T-cell (primary cell): ENCODE measurements around the gene GPR156. TPM values are rescaled to one million over a fixed set of nuclear protein-coding genes. Genes with fewer than 3 reads are reported as not detected.

Experiments
- ATAC-seq, 4 experiments: fragments of 200-7000 bp in 3 of 4; fragments of 150-1000 bp in 1 of 4; cut with Tn5 transposase; replicated peaks in 1 of 4; 1 replicate in 3 of 4; 2 replicates in 1 of 4; pipeline ENCODE4 v1.10.0; 2021; ENCODE audit warnings: moderate library complexity in 3 of 4, mild to moderate bottlenecking in 2 of 4, moderate number of reproducible peaks in 1 of 4
- CTCF ChIA-PET, 2 donors: fragments of 300-600 bp; sonication (Branson Sonifier 250); formaldehyde crosslinking; loops; one replicate each; lab custom pipeline; 2022; ENCODE audit warnings: antibody characterized with exemption in 2 of 2; lab: Charles Lee
- POLR2A ChIA-PET, 2 donors: fragments of 300-600 bp; sonication (Branson Sonifier 250); formaldehyde crosslinking; loops; one replicate each; lab custom pipeline; 2022; ENCODE audit warnings: antibody characterized with exemption in 2 of 2; lab: Charles Lee
- DNase-seq, 35 experiments: peaks; one replicate each; pipeline versions ENCODE4 v3.0.0 to v3.0.0-alpha.2; 2013 to 2023
- H3K27ac ChIP-seq: one replicate; pipeline ENCODE4 v1.5.1; 2013; ENCODE audit warnings: low read length
- H3K27me3 ChIP-seq, 2 experiments: replicated peaks in 1 of 2; 1 replicate in 1 of 2; 2 replicates in 1 of 2; pipeline versions ENCODE4 v1.6.1 to v1.7.0; 2013; ENCODE audit warnings: low read length in 1 of 2, mixed read lengths in 1 of 2; ENCODE audit not compliant: control insufficient read depth in 2 of 2, insufficient read depth in 2 of 2; ENCODE audit errors: extremely low read depth in 1 of 2
- H3K36me3 ChIP-seq, 2 donors: 1 replicate in 1 of 2; 2 replicates in 1 of 2; pipeline versions ENCODE4 v1.6.1 to v1.7.0; 2013; ENCODE audit warnings: low read length in 1 of 2; ENCODE audit not compliant: control insufficient read depth in 2 of 2, insufficient read depth in 1 of 2; ENCODE audit errors: extremely low read depth in 1 of 2
- H3K4me1 ChIP-seq, 2 experiments: 1 replicate in 1 of 2; 2 replicates in 1 of 2; pipeline versions ENCODE4 v1.6.1 to v1.7.0; 2013; ENCODE audit warnings: low read length in 2 of 2, mixed read lengths in 1 of 2; ENCODE audit not compliant: insufficient read depth in 2 of 2, control insufficient read depth in 1 of 2; ENCODE audit errors: extremely low read depth in 1 of 2
- H3K4me3 ChIP-seq, 2 donors: 1 replicate in 1 of 2; 2 replicates in 1 of 2; pipeline versions ENCODE4 v1.5.1 to v1.7.0; 2013; ENCODE audit warnings: mild to moderate bottlenecking in 2 of 2, low read length in 1 of 2, moderate library complexity in 1 of 2; ENCODE audit not compliant: control insufficient read depth in 1 of 2; ENCODE audit errors: extremely low read depth in 1 of 2
- H3K9me3 ChIP-seq: 2 replicates; pipeline ENCODE4 v1.7.0; 2013
- H3K27ac Mint-ChIP-seq, 2 donors: one replicate each; pipeline ENCODE4 v1.8.0; 2020 to 2021; ENCODE audit warnings: mild to moderate bottlenecking in 2 of 2, mixed read lengths in 2 of 2
- H3K27me3 Mint-ChIP-seq, 2 donors: one replicate each; pipeline ENCODE4 v1.8.0; 2021 to 2022; ENCODE audit warnings: mixed read lengths in 2 of 2
- H3K36me3 Mint-ChIP-seq: one replicate; pipeline ENCODE4 v1.8.0; 2021; ENCODE audit warnings: mixed read lengths
- H3K4me1 Mint-ChIP-seq, 3 donors: one replicate each; pipeline ENCODE4 v1.8.0; 2020 to 2022; ENCODE audit warnings: mixed read lengths in 3 of 3, mild to moderate bottlenecking in 1 of 3
- H3K4me3 Mint-ChIP-seq, 3 donors: one replicate each; pipeline ENCODE4 v1.8.0; 2020 to 2022; ENCODE audit warnings: mild to moderate bottlenecking in 3 of 3, mixed read lengths in 3 of 3, moderate library complexity in 3 of 3
- H3K9me3 Mint-ChIP-seq, 3 donors: one replicate each; pipeline ENCODE4 v1.8.0; 2020 to 2022; ENCODE audit warnings: mixed read lengths in 3 of 3
- WGBS: methylation state at CpG from one replicate; pipeline ENCODE4 v1.1.5; 2013; ENCODE audit warnings: missing lambda C conversion rate; ENCODE audit not compliant: insufficient coverage; 5-methylcytosine and 5-hydroxymethylcytosine counted together
- total RNA-seq, 35 experiments: library from RNA in 6 of 35; stranded (reverse) in 6 of 35; fragments of 120-200 nt in 1 of 35; gene quantifications; one replicate each; pipeline versions ENCODE4 v1.2.1 to v1.2.4 and lab custom pipeline; 2013 to 2026

The GPR156 gene
- total RNA-seq, 5 donors from 2014 or later (not counting 1 experiment from before 2014, with no cell fraction given) = 0.09 to 0.75 (median 0.38) TPM; not detected in 1

- H3K9me3 ChIP-seq = no peaks in the 10 kb centered on the region
- H3K4me3 ChIP-seq = no peak overlapping the region
- POLR2A ChIA-PET = interaction anchor here in 1 of 2 donors (0.7 kb wide), 1 partner anchor 548 kb away, joined by 3 read pairs; no protein-coding TSS in a partner anchor
- peaks cover 15 to 23% of the 10 kb centered on the region in 2 donors for H3K27me3 Mint-ChIP-seq
- H3K27ac Mint-ChIP-seq = no peak overlapping the region
- H3K27me3 ChIP-seq = no peaks in the 10 kb centered on the region
- H3K4me3 Mint-ChIP-seq = no peak overlapping the region
- WGBS = no CpG with 5 or more reads among the region's 1 CpG
- H3K36me3 Mint-ChIP-seq = no peaks in the 10 kb centered on the region
- H3K36me3 ChIP-seq = no peaks in the 10 kb centered on the region
- H3K4me1 Mint-ChIP-seq = no peaks in the 10 kb centered on the region
- H3K4me1 ChIP-seq = no peaks in the 10 kb centered on the region
- H3K27ac ChIP-seq = no peak overlapping the region
- CTCF ChIA-PET = no interaction called here
- no peak for DNase-seq
- no peaks in the 10 kb centered on the region for H3K9me3 Mint-ChIP-seq
- ATAC-seq = no peak
Observed at GRCh38 chr3:120212505-120212904, 72.5 kb downstream of the GPR156 start.

GRCh38 chr3:120209425-120209824, 75.6 kb downstream of the GPR156 start:
- H3K36me3 Mint-ChIP-seq = no peaks in the 10 kb centered on the region
- no peak overlapping the region for H3K4me3 Mint-ChIP-seq
- no peaks in the 10 kb centered on the region for H3K9me3 Mint-ChIP-seq
- ATAC-seq (no peak), DNase-seq (no peak)
- H3K27me3 Mint-ChIP-seq = peaks cover 15 to 23% of the 10 kb centered on the region in 2 donors
- POLR2A ChIA-PET = no interaction called here
- no peak overlapping the region for H3K27ac Mint-ChIP-seq
- no peaks in the 10 kb centered on the region for H3K4me1 ChIP-seq
- H3K4me3 ChIP-seq = no peak overlapping the region
- WGBS = no CpG with 5 or more reads among the region's 1 CpG
- no peaks in the 10 kb centered on the region for H3K36me3 ChIP-seq
- H3K9me3 ChIP-seq = no peaks in the 10 kb centered on the region
- no peaks in the 10 kb centered on the region for H3K4me1 Mint-ChIP-seq
- H3K27me3 ChIP-seq = no peaks in the 10 kb centered on the region
- CTCF ChIA-PET = interaction anchor here in 1 of 2 donors (0.7 kb wide), 1 partner anchor 312 kb away, joined by 3 read pairs; no protein-coding TSS in a partner anchor
- no peak overlapping the region for H3K27ac ChIP-seq

- Mint-ChIP-seq H3K27ac (no peak overlapping the region), H3K36me3 (no peaks in the 10 kb centered on the region), H3K9me3 (no peaks in the 10 kb centered on the region), H3K27me3 (peaks cover under 1 to 1% of the 10 kb centered on the region in 2 donors), H3K4me1 (no peaks in the 10 kb centered on the region), H3K4me3 (no peak overlapping the region)
- Histone ChIP-seq H3K4me3 (no peak overlapping the region), H3K27me3 (no peaks in the 10 kb centered on the region), H3K27ac (no peak overlapping the region), H3K36me3 (no peaks in the 10 kb centered on the region), H3K9me3 (no peaks in the 10 kb centered on the region), H3K4me1 (no peaks in the 10 kb centered on the region)
- ATAC-seq = no peak
- 88% methylated on average over 4 of the region's 5 CpGs for WGBS
- CTCF ChIA-PET = no interaction called here
- DNase-seq = no peak
- POLR2A ChIA-PET = no interaction called here
Observed at GRCh38 chr3:120204338-120204737, 80.7 kb downstream of the GPR156 start.

- ATAC-seq = no peak
- WGBS = no CpG with 5 or more reads among the region's 7 CpGs
- Histone ChIP-seq H3K27me3 (no peaks in the 10 kb centered on the region), H3K4me3 (no peak overlapping the region), H3K36me3 (no peaks in the 10 kb centered on the region), H3K4me1 (no peaks in the 10 kb centered on the region), H3K9me3 (no peaks in the 10 kb centered on the region), H3K27ac (no peak overlapping the region)
- ChIA-PET POLR2A (no interaction called here), CTCF (no interaction called here)
- H3K4me3 Mint-ChIP-seq = no peak overlapping the region
- no peaks in the 10 kb centered on the region for H3K36me3 Mint-ChIP-seq
- no peak overlapping the region for H3K27ac Mint-ChIP-seq
- no peak for DNase-seq
- H3K4me1 Mint-ChIP-seq = no peaks in the 10 kb centered on the region
- H3K9me3 Mint-ChIP-seq = no peaks in the 10 kb centered on the region
- H3K27me3 Mint-ChIP-seq = no peaks in the 10 kb centered on the region
Observed at GRCh38 chr3:120203621-120204020, 81.4 kb downstream of the GPR156 start.

GRCh38 chr3:120203016-120203415, 82.0 kb downstream of the GPR156 start:
- no peaks in the 10 kb centered on the region for H3K9me3 ChIP-seq
- H3K4me3 ChIP-seq = no peak overlapping the region
- H3K4me1 ChIP-seq = no peaks in the 10 kb centered on the region
- DNase-seq = no peak
- Mint-ChIP-seq H3K4me1 (no peaks in the 10 kb centered on the region), H3K4me3 (no peak overlapping the region), H3K27me3 (no peaks in the 10 kb centered on the region), H3K27ac (no peak overlapping the region), H3K9me3 (no peaks in the 10 kb centered on the region), H3K36me3 (no peaks in the 10 kb centered on the region)
- WGBS = 50% methylated on average over 1 of the region's 2 CpGs
- ATAC-seq = no peak
- no peaks in the 10 kb centered on the region for H3K36me3 ChIP-seq
- CTCF ChIA-PET = interaction anchor here in 1 of 2 donors (0.5 kb wide), 1 partner anchor 12 kb away, joined by 5 read pairs; no protein-coding TSS in a partner anchor
- POLR2A ChIA-PET = interaction anchor here in 1 of 2 donors (0.6 kb wide), 1 partner anchor 107 kb away, joined by 3 read pairs; no protein-coding TSS in a partner anchor
- H3K27me3 ChIP-seq = no peaks in the 10 kb centered on the region
- no peak overlapping the region for H3K27ac ChIP-seq

- CTCF ChIA-PET = interaction anchor here in 1 of 2 donors (0.5 kb wide), 1 partner anchor 13 kb away, joined by 5 read pairs; no protein-coding TSS in a partner anchor
- Mint-ChIP-seq H3K4me3 (no peak overlapping the region), H3K36me3 (no peaks in the 10 kb centered on the region), H3K27me3 (no peaks in the 10 kb centered on the region), H3K9me3 (no peaks in the 10 kb centered on the region), H3K27ac (no peak overlapping the region), H3K4me1 (no peaks in the 10 kb centered on the region)
- Histone ChIP-seq H3K9me3 (no peaks in the 10 kb centered on the region), H3K27ac (no peak overlapping the region), H3K4me3 (no peak overlapping the region), H3K4me1 (no peaks in the 10 kb centered on the region), H3K36me3 (no peaks in the 10 kb centered on the region), H3K27me3 (no peaks in the 10 kb centered on the region)
- POLR2A ChIA-PET = no interaction called here
- WGBS = no CpG with 5 or more reads among the region's 2 CpGs
- ATAC-seq (no peak), DNase-seq (no peak)
Observed at GRCh38 chr3:120202363-120202762, 82.7 kb downstream of the GPR156 start.
